Jurkat, Clone E6-1 (cell line): Measurements from ENCODE around the gene CLSTN1.
"Not testable (repeated sequence)": the region's sequence is repeated elsewhere in the genome, so short reads cannot be mapped to it uniquely, and the experiment has no call there.

ENCODE experiments used
- DNase-seq: peaks from one replicate; pipeline ENCODE4 v3.0.0-alpha.2; 2011; ENCODE audit warnings: low read depth, low spot score
- H3K4me3 ChIP-seq: 2 replicates; pipeline ENCODE4 v1.5.1; 2011; ENCODE audit warnings: mild to moderate bottlenecking, low read length, control low read depth, moderate library complexity

CLSTN1 gene

GRCh38 chr1:9805972-9806371, 17.8 kb downstream of the CLSTN1 start:
- DNase-seq, H3K4me3 ChIP-seq: not testable (repeated sequence)

DNA sequence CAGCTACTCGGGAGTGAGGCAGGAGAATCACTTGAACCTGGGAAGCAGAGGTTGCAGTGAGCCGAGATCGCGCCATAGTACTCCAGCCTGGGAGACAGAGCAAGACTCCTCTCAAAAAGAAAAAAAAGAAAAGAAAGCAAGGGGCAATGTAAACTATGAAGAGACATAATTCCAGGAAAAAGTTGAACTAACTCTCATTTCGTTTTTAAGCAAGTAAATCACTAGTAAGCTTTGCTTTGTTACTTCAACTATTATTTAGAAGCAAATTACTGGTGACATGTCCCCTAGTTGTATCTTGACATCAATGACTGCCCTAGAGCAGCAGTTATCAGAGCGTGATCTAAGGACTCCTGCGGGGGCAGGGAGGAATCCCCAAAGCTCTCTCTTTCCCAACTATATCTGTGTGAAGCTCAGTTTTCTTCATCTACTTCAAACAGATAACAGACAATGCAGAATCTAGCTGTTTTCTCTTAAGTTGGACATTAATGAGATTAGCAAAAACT, 18.7 kb downstream of the CLSTN1 start:
- no peak for DNase-seq
- no peak overlapping the region for H3K4me3 ChIP-seq

GRCh38 chr1:9803003-9803918, 20.5 kb downstream of the CLSTN1 start:
- H3K4me3 ChIP-seq, DNase-seq: not testable (repeated sequence)

DNA sequence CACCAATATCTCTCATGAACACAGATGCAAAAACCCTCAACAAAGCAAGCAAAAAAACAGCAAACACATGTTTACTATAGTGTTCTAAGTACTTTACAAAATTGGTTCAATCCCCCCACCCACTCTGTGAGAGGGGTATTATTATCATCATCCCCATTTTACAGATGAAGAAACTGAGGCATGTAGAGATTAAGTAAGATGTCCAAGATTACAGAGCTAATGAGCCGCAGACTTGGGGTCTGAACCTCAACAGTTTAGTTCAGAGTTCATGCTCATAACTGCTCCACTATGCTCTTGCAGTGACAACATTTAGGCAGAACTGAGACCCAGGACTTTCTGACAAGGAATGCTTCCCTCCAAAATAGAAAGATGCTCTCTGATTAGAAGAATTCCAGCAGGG, 21.9 kb downstream of the CLSTN1 start:
- H3K4me3 ChIP-seq = no peak overlapping the region

DNA sequence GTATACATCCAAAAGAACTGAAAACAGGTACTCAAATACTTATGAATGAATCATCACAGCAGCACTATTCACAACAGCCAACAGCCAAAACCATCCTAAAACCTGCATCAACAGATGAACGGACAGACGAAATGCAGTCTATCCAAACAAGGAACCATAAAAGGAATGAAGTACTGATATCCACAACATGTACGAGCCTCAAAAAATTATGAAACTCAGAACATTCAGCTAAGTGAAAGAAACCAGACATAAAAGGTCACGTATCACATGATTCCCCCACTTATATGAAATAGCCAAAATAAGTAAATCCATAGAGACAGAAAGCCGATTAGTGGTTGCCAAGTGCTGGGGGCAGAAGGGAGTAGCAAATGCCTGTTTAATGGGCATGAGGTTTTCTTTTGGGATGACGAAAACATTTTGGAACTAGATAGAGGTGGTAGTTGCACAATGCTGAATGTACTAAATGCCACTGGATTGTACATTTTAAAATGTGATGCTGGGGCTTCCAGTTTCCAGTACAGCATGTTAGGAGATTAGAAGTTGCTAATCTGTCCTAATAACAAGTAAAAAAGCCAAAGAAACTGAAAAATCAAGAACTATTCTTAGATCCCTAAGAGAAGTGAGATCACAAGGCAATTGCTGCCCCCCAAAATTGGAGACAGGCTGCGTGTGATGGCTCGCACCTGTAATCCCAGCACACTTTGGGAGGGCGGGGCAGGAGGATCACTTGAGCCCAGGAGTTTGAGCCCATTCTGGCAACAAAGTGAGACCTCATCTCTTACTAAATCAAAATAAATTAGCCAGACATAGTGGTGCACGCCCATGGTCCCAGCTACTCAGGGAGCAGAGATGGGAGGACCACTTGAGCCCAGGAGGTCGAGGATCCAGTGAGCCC, 25.3 kb downstream of the CLSTN1 start:
- DNase-seq = no peak
- no peak overlapping the region for H3K4me3 ChIP-seq

More for the DNA sequence above, 21.9 kb downstream of the CLSTN1 start:
- no peak for DNase-seq

DNA sequence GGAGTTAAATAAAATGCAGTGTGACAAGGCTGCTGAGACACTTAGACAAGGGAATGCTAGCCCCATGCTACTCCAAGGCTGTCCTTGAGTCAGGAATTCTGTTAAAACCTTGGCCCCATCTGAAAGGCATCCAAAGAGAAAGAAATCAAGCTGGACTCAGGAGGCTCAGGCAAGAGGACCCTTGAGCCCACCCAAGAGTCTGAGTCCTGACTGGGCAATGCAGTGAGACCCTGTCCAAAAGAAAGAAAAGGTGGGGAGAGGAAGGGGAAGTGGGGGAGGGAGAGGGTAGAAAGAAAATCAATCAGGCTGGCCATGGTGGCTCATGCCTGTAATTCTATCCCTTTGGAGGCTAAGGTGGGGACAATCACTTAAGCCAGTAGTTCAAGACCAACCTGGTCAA, 26.7 kb downstream of the CLSTN1 start:
- no peak overlapping the region for H3K4me3 ChIP-seq
- DNase-seq = no peak

DNA sequence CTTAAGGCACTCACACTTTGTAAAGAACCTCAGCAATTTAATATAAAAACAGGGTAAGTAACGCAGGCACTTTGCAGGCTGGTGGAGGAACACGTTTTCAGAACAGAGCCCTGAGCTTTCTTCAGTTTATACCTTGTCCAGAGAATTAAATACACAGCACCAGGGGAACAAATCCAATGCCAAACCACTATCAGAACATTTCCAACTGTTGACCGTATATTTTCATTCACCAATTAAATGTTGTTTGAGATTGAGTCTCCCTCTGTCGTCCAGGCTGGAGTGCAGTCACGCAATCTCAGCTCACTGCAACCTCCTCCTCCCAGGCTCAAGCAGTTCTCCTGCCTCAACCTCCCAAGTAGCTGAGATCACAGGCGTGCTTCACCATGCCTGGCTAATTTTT, 29.7 kb downstream of the CLSTN1 start:
- H3K4me3 ChIP-seq = no peak overlapping the region
- DNase-seq = no peak

DNA sequence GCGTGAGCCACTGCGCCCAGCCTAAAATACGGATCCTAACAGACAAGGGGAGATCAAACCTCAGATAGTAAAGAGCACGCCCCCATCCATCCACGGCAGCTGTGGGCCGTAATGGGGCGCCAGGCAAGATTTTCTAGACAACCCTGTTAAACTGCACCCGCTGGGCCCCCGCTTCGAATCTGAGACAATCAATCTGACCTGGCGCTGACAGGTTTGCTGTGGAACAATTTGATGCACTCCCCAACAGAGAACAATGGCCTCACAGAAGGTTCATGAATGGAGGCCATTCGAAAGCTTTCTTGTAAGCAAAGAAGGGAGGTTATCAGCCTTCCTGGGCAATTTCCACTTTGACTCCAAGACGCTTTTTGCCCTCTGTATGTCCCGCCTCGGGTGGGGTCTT, 30.5 kb downstream of the CLSTN1 start:
- H3K4me3 ChIP-seq = no peak overlapping the region
- no peak for DNase-seq

GRCh38 chr1:9792156-9793042, 31.4 kb downstream of the CLSTN1 start:
- DNase-seq = no peak
- no peak overlapping the region for H3K4me3 ChIP-seq

DNA sequence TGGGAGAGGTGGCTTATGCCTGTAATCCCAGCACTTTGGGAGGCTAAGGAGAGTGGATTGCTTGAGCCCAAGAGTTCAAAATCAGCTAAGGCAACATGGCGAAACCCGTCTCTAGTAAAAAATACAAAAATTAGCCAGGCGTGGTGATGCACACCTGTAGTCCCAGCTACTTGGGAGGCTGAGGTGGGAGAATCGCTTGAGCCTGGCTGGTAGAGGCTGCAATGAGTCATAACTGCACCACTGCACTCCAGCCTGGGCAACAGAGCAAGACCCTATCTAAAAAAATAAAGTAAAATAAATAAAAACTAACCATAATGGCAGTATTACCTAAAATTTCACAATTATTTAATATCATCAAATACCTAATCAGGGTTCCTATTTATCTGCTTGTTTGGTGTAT, 34.1 kb downstream of the CLSTN1 start:
- DNase-seq, H3K4me3 ChIP-seq: not testable (repeated sequence)

GRCh38 chr1:9787702-9788101, 36.1 kb downstream of the CLSTN1 start:
- peak; percentile 82 for DNase-seq
- H3K4me3 ChIP-seq = peak overlapping the region; percentile 10

- no peak for DNase-seq
- no peak overlapping the region for H3K4me3 ChIP-seq
Observed at GRCh38 chr1:9785406-9785805, 38.4 kb downstream of the CLSTN1 start.

GRCh38 chr1:9784508-9785133, 39.1 kb downstream of the CLSTN1 start:
- peak; percentile 78 for DNase-seq
- no peak overlapping the region for H3K4me3 ChIP-seq

DNA sequence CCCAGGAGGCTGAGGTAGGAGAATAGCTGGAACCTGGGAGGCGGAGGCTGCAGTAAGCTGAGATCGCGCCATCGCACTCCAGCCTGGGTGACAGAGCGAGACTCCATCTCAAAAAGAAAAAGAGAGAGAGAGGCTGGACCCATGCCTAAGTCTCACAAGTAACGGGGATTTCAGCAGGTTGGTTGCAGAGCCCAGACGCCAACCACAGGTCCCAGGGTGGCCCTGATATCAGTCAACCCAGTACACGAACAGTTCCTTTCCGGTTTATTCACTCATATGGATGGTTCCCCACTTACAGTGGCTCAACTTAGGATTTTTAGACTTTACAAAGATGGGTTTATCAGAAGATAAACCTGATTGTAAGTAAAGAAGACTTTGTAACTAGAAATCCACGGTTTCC, 40.9 kb downstream of the CLSTN1 start:
- no peak overlapping the region for H3K4me3 ChIP-seq
- no peak for DNase-seq

DNA sequence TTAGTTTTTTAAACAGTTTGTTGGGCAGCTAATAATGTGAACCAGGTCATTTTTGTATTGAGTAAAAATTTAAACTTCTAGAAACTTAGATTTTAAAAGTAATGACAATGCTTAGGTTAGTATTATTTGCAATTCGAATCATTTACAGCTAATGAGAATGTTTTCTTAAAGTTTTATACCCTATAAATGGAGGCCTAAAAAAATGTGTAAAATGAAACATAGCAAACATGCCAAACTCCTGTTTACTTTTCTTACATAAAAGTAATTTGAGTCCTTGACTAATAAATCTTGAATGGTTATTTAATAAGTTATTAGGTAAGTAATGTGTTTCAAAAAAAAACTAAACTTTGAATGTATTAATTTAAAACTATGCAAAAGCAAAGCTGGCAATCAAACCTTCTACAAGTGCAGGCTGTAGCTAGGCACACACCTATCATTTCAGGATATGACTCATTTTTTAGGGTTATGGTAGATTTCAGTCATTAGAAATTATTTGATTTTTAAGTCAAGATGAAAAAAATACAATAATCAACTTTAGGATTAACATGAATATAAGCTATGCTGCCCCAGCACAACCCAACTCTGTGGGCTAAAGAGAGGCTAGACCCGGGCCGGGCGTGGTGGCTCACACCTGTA, 41.5 kb downstream of the CLSTN1 start:
- no peak overlapping the region for H3K4me3 ChIP-seq
- DNase-seq = no peak

- no peak for DNase-seq
- no peak overlapping the region for H3K4me3 ChIP-seq
Observed at GRCh38 chr1:9780554-9781110, 43.1 kb downstream of the CLSTN1 start.

GRCh38 chr1:9778905-9779304, 44.9 kb downstream of the CLSTN1 start:
- no peak for DNase-seq

DNA sequence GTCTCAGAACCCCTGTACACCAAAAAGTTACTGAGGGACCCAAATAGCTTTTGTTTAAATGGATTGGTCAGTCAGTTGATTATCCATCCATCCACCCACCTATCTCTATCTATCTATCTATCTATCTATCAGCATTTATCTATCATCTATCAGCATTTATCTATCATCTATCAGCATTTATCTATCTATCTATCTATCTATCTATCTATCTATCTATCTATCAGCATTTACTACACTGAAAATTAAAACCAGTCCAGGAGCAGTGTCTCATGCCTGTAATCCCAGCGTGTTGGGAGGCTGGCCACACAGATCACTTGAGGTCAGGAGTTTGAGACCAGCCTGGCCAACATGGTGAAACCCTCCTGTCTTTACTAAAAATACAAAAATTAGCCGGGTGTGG, 47.1 kb downstream of the CLSTN1 start:
- DNase-seq = no peak
- no peak overlapping the region for H3K4me3 ChIP-seq

More at GRCh38 chr1:9778905-9779304, 44.9 kb downstream of the CLSTN1 start:
- no peak overlapping the region for H3K4me3 ChIP-seq
